HEK293T (cell line): ENCODE results near the gene SGTA.

Source experiments
- ARNT ChIP-seq: fragments of 450-650 bp; IDR thresholded peaks from 2 replicates; pipeline ENCODE4 v1.6.1; 2017; ENCODE audit warnings: mild to moderate bottlenecking
- L3MBTL2 ChIP-seq: fragments of 450-650 bp; conservative IDR thresholded peaks from 2 replicates; pipeline ENCODE4 v1.6.1; 2016; ENCODE audit warnings: mild to moderate bottlenecking
- SP1 ChIP-seq: fragments of 450-650 bp; IDR thresholded peaks from 2 replicates; pipeline ENCODE4 v1.6.1; 2017
- ZNF384 ChIP-seq: fragments of 450-650 bp; IDR thresholded peaks from 2 replicates; pipeline ENCODE4 v1.6.1; 2016

DNA sequence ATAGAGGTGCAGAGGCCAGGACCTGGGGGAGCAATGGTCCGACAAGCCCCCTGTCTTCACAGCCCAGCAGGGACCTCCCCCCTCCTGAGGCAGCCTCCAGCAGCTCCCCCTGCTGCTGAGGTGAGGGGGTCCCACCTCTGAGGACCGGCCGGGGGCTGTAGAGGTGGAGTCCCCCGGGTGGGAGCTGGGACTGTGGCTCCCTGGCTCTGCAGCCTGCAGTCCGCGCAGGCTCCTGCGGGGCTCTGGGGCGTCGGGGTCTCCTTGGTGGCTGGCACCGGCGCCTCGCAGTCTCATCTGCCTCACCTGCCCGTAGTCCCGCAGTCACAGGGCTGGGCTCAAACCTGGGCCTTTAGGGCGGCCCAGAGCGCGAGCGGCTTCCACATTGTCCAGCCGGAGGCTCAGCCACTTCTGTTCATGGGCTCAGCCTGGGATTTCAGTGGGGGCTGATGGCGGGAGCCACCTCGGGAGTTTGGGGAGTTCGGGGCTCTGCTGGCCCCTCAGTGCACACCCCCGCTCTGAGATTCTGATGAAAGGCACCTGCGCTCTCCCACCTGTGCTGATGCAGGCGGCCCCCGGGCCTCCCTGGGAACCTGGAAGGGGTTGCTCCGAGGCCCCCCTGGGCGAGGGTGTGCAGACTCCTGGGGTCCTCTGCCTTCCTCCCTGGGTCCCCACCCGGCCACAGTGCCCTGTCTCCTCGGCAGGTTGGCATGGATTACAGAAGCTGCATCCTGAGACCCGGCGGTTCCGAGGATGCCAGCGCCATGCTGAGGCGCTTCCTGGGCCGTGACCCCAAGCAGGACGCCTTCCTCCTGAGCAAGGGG, 29.6 kb upstream of the SGTA start:
- no peak for TF ChIP-seq SP1
- no peak for TF ChIP-seq ARNT
- TF ChIP-seq ZNF384: no peak
- TF ChIP-seq L3MBTL2: no peak
